ENCODE measurements around the gene PRND.
"Not testable (repeated sequence)": the region's sequence is repeated elsewhere in the genome, so short reads cannot be mapped to it uniquely, and the experiment has no call there.

GRCh38 chr20:4773014-4773413, 51.3 kb downstream of the PRND start:
- TF ChIP-seq RAD21 (IDR thresholded peaks at IDR 0.05; ENCODE audit: insufficient read depth, low read depth, low read length); CTCF (IDR thresholded peaks at IDR 0.05 in 2 of 3, conservative IDR thresholded peaks at IDR 0.05 in 1 of 3; ENCODE audit: control insufficient read depth in 2 of 3, extremely low read depth in 1 of 3, insufficient read depth in 1 of 3, low read depth in 3 of 3, low read length in 3 of 3); POLR2A (IDR thresholded peaks at IDR 0.05; ENCODE audit: low read depth, low read length); MYB (IDR thresholded peaks at IDR 0.05; ENCODE audit: borderline replicate concordance, low read depth, low read length); EZH2 (IDR thresholded peaks at IDR 0.05; ENCODE audit: borderline replicate concordance, control insufficient read depth, low read depth, low read length); YBX1 (IDR thresholded peaks at IDR 0.05); SMC3 (IDR thresholded peaks at IDR 0.05; ENCODE audit: borderline replicate concordance, low read length); TCF12 (IDR thresholded peaks at IDR 0.05; ENCODE audit: low read depth, low read length): not testable (repeated sequence)
